Stimulated activated CD4-positive, alpha-beta T cell treated with anti-CD3 and anti-CD28 coated beads, TNF-alpha, amount 100 ng/mL, for 48 hours (primary cell): ENCODE results near the gene SCAMP2.

ENCODE experiments used
- DNase-seq, 3 donors: peaks; one replicate each; pipeline ENCODE4 v3.0.0-alpha.2; 2020; ENCODE audit warnings: low read depth in 3 of 3

SCAMP2 gene

DNA sequence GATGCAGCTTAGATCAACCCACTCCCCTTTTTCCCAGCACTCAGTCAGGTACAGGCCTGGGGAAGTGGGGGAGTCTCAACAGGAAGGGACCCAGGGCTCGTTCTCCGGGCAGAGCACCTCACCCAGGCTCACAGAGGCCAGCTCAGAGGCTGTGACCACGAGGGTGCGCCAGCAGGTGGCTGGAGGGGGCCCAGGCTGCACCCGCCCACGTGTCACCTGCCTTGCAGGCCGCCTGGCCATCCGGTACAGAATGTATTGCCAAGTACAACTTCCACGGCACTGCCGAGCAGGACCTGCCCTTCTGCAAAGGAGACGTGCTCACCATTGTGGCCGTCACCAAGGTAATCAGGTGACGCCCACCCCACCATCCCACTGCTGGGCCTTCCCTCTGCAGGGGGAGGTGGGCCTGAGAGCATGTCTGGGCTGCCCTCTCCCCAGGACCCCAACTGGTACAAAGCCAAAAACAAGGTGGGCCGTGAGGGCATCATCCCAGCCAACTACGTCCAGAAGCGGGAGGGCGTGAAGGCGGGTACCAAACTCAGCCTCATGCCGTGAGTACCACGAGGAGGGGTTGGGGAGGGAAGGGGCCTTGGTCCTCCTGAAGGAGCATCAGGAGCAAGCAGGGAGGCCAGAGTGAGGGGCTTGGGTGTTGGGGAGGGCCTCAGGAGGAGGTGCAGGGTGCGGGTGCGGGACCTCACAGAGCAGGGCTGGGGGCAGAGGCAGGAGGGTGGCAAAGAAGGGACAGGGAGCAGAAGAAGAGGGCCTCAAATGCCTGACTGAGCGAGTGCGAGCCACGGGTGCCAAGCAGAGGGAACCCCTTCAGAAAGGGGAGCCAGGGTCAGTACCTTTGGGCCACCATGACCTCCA lies 74.5 kb downstream of the SCAMP2 start:
- DNase-seq, result no peak

DNA sequence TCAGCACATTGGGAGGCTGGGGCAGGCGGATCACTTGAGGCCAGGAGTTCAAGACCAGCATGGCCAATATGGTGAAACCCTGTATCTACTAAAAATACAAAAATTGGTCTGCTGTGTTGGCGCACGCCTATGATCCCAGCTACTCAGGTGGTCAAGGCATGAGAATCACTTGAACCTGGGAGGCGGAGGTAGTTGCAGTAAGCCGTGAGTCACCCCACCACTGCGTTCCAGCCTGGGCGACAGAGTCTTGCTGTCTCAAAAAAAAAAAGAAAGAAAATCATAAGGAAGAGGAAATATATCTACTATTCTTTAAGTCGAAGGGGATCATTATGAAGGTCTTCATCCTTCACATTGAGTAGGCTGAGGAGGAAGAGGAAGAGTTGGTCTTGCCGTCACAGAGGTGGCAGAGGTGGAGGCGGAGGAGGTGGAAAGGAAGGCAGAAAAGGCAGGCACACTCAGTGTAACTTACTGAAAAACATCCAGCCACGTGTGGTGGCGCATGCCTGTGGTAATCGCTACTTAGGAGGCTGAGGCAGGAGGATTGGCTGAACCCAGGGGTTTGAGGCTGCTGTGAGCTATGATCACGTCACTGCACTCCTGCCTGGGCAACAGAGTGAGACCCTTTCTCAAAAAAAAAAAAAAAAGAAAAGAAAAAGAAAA lies 77.1 kb downstream of the SCAMP2 start:
- DNase-seq, result no peak

DNA sequence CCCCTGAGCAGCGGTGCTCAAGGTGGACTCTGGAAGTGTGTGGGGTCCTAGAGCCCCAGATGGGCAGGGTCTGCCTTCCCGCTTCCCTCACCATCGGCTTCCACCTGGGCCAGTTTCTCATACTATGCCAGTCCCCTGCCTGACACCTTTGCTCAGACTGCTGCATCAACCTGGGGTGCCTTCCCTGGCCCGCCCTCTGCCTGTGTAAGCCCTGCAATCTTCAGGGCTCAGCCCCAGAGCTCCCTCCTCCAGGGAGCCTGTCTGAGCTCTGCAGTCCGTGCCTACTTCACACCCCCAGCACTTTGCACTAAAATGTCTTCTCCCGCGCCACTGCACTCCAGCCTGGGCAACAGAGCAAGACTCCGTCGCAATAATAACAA lies 78.2 kb downstream of the SCAMP2 start:
- no peak for DNase-seq

- no peak for DNase-seq
Measured at GRCh38 chr15:74794248-74794969, 78.8 kb downstream of the SCAMP2 start.
